Measurements from ENCODE around the gene CLHC1.
"Not testable (repeated sequence)": the region's sequence is repeated elsewhere in the genome, so short reads cannot be mapped to it uniquely, and the experiment has no call there.

CLHC1 gene

GRCh38 chr2:55232084-55232862 lies at the start of gene CLHC1, which contains the start of gene RPS27A:
CLHC1 (minus strand) TSS chr2:55232293; CDS start chr2:55222411, 9,882 bp downstream.
RPS27A (plus strand) TSS chr2:55232688; CDS start chr2:55232825, 137 bp downstream.
- TF ChIP-seq CTCF (IDR thresholded peaks at IDR 0.05; ENCODE audit: low read depth, low read length): no peak

GRCh38 chr2:55280851-55281546 lies 48.9 kb upstream of the CLHC1 start:
- H3K4me3 ChIP-seq (ENCODE audit: low read depth, low read length): not testable (repeated sequence)

More at GRCh38 chr2:55232084-55232862, at the start of gene CLHC1, which contains the start of gene RPS27A:
- H3K4me3 ChIP-seq (ENCODE audit: low read depth, low read length): peak within 1 kb of the TSS; percentile 99

GRCh38 chr2:55279859-55280424 lies 47.8 kb upstream of the CLHC1 start:
- not testable (repeated sequence) for H3K4me3 ChIP-seq (ENCODE audit: low read depth, low read length)

GRCh38 chr2:55279214-55279835 lies 47.2 kb upstream of the CLHC1 start:
- H3K4me3 ChIP-seq (ENCODE audit: low read depth, low read length): not testable (repeated sequence)

GRCh38 chr2:55277310-55277709 lies 45.2 kb upstream of the CLHC1 start:
- H3K4me3 ChIP-seq (ENCODE audit: low read depth, low read length): no peak overlapping the region
- TF ChIP-seq CTCF (IDR thresholded peaks at IDR 0.05; ENCODE audit: low read depth, low read length): no peak

GRCh38 chr2:55274346-55274745 lies 42.3 kb upstream of the CLHC1 start:
- not testable (repeated sequence) for H3K4me3 ChIP-seq (ENCODE audit: low read depth, low read length)

GRCh38 chr2:55269645-55269990 lies 37.5 kb upstream of the CLHC1 start:
- H3K4me3 ChIP-seq (ENCODE audit: low read depth, low read length): peak overlapping the region; percentile 93
- no peak for TF ChIP-seq CTCF (IDR thresholded peaks at IDR 0.05; ENCODE audit: low read depth, low read length)

- TF ChIP-seq CTCF (IDR thresholded peaks at IDR 0.05; ENCODE audit: low read depth, low read length): no peak
- H3K4me3 ChIP-seq (ENCODE audit: low read depth, low read length): peak within 1 kb of the TSS; percentile 93
Observed at GRCh38 chr2:55268907-55269644, 37.0 kb upstream of the CLHC1 start, which contains the start of gene MTIF2. MTIF2 (minus strand) TSS chr2:55269231; CDS start chr2:55263858, 5,373 bp downstream.
